Cortex of kidney (tissue), 1 donor: ENCODE measurements around the gene ATP8A2.

ENCODE experiments used
- DNase-seq: peaks from one replicate; lab custom pipeline; 2025; lab: John Stamatoyannopoulos, UW

Gene ATP8A2

GRCh38 chr13:25630329-25630900, 258.6 kb downstream of the ATP8A2 start:
- DNase-seq, result no peak

- DNase-seq, result no peak
Measured at GRCh38 chr13:25632166-25632888, 260.6 kb downstream of the ATP8A2 start.

GRCh38 chr13:25633093-25633492, 261.3 kb downstream of the ATP8A2 start:
- no peak for DNase-seq

GRCh38 chr13:25645681-25646080, 273.9 kb downstream of the ATP8A2 start:
- no peak for DNase-seq

GRCh38 chr13:25649001-25649633, 277.3 kb downstream of the ATP8A2 start:
- no peak for DNase-seq

GRCh38 chr13:25652764-25653163, 281.0 kb downstream of the ATP8A2 start:
- DNase-seq, result no peak

GRCh38 chr13:25654322-25654721, 282.5 kb downstream of the ATP8A2 start:
- DNase-seq, result no peak

- no peak for DNase-seq
Measured at GRCh38 chr13:25657157-25657556, 285.4 kb downstream of the ATP8A2 start.

GRCh38 chr13:25659091-25659795, 287.5 kb downstream of the ATP8A2 start:
- no peak for DNase-seq

GRCh38 chr13:25660996-25661395, 289.2 kb downstream of the ATP8A2 start:
- no peak for DNase-seq

GRCh38 chr13:25662516-25662915, 290.7 kb downstream of the ATP8A2 start:
- no peak for DNase-seq

- DNase-seq, result no peak
Measured at GRCh38 chr13:25668345-25668744, 296.6 kb downstream of the ATP8A2 start.

- DNase-seq, result no peak
Measured at GRCh38 chr13:25673711-25674110, 301.9 kb downstream of the ATP8A2 start.

GRCh38 chr13:25674371-25674770, 302.6 kb downstream of the ATP8A2 start:
- DNase-seq, result no peak

- DNase-seq, result no peak
Measured at GRCh38 chr13:25675060-25675459, 303.3 kb downstream of the ATP8A2 start.

GRCh38 chr13:25677956-25678355, 306.2 kb downstream of the ATP8A2 start:
- DNase-seq, result no peak

- no peak for DNase-seq
Measured at GRCh38 chr13:25678398-25678797, 306.6 kb downstream of the ATP8A2 start.

GRCh38 chr13:25679159-25679558, 307.4 kb downstream of the ATP8A2 start:
- DNase-seq, result no peak

- no peak for DNase-seq
Measured at GRCh38 chr13:25679936-25680335, 308.2 kb downstream of the ATP8A2 start.

GRCh38 chr13:25682276-25682675, 310.5 kb downstream of the ATP8A2 start:
- no peak for DNase-seq

GRCh38 chr13:25683056-25683455, 311.3 kb downstream of the ATP8A2 start:
- DNase-seq, result no peak

- DNase-seq, result no peak
Measured at GRCh38 chr13:25683662-25684370, 312.0 kb downstream of the ATP8A2 start.
